A549 (cell line): ENCODE data around the gene ACSL5.

ENCODE experiments used
- TF ChIP-seq, protein P1 (sequence below): fragments of >200 bp; sonication (Bioruptor Twin); formaldehyde crosslinking; IDR thresholded peaks from 3 replicates; pipeline ENCODE4 v1.5.1; 2016
- TF ChIP-seq, protein P2 (sequence below): IDR thresholded peaks from 2 replicates; pipeline ENCODE4 v1.6.1; 2012; ENCODE audit warnings: low read depth, borderline replicate concordance

DNA sequence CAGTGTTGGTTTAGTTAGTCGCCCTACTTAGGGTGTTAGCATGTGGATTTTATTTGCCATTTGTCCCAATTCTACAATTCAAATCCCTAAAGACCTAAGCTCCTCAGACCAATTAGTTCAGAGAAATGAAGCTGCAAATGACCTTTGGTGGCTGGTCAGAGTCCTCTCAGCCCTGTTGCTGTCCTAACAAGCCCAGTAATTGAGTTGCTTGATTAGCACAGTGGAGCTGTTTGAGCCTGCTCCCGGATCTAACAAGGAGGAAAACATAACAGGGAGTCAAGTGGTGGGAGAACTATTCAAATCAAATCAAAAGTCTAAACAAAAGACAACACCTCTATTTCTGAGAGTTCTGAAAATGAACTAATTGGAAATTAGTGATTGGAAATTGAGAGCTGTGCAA, 50.7 kb downstream of the ACSL5 start:
- TF ChIP-seq, protein P1, sequence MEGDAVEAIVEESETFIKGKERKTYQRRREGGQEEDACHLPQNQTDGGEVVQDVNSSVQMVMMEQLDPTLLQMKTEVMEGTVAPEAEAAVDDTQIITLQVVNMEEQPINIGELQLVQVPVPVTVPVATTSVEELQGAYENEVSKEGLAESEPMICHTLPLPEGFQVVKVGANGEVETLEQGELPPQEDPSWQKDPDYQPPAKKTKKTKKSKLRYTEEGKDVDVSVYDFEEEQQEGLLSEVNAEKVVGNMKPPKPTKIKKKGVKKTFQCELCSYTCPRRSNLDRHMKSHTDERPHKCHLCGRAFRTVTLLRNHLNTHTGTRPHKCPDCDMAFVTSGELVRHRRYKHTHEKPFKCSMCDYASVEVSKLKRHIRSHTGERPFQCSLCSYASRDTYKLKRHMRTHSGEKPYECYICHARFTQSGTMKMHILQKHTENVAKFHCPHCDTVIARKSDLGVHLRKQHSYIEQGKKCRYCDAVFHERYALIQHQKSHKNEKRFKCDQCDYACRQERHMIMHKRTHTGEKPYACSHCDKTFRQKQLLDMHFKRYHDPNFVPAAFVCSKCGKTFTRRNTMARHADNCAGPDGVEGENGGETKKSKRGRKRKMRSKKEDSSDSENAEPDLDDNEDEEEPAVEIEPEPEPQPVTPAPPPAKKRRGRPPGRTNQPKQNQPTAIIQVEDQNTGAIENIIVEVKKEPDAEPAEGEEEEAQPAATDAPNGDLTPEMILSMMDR, result no peak
- TF ChIP-seq, protein P2, sequence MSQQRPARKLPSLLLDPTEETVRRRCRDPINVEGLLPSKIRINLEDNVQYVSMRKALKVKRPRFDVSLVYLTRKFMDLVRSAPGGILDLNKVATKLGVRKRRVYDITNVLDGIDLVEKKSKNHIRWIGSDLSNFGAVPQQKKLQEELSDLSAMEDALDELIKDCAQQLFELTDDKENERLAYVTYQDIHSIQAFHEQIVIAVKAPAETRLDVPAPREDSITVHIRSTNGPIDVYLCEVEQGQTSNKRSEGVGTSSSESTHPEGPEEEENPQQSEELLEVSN, result no peak
